Effector CD8-positive, alpha-beta T cell (primary cell): ENCODE results near the gene SORCS2.
"Not testable (repeated sequence)": the region's sequence is repeated elsewhere in the genome, so short reads cannot be mapped to it uniquely, and the experiment has no call there.

Source experiments
- DNase-seq: peaks from one replicate; lab custom pipeline; 2025; lab: John Stamatoyannopoulos, UW

The SORCS2 gene

DNA sequence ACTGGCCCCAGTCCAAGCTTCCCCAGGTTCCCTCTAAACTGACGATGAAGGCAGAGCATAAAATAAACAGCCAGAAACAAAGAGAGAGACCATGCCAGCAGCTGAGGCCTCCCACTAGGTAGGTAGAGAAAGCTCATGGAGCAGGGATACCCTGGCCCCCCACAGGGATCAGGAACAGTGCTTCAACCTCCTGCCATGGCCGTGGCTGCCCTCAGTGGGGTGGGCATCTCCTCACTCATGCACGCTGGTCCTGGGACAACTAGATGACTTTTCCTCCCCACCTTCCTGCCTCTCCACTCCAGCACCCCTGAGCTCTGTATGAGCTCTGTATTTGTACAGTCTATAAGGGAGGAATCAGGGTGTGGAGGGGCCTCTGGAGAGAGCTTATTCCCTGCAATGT, 360.1 kb downstream of the SORCS2 start:
- no peak for DNase-seq

DNA sequence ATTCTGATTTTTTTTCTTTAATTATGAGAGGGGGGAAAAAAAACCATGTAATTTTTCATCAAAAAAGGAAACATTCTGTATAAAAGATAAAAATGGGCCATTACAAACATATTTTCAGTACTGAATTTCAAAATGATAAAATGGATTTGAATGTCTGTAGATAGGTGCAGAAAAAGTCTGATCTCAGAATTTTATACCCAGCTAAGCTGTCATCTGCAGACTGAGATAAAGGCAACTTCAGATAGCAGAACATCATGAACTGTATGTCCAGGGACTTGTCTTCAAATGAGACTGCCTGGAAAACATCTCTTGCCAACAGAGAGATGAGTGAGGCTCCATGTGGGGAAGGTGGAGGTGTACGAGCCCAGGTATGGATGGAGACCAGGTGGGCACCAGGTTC, 360.9 kb downstream of the SORCS2 start:
- DNase-seq: no peak

DNA sequence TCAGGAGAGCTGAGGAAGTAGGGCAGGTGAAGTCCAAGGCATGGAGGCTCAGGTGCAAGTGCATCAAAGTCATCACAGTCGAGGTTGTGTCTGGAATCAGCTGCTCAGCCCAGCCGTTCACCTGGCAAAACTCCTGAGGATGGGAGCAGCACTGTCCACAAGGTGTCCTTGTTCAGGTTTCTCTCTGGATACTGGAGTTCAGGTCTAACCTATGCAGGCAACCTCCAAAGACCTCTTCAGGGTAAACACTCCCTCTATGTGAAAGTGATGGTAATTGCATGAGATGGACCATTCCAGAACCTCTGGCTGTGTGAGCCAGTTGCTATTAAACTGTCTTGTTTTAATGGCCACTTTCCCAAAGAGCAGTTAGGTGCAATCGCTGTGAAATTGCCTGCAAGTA, 362.6 kb downstream of the SORCS2 start:
- DNase-seq: no peak

- no peak for DNase-seq
Observed at GRCh38 chr4:7556558-7556957, 364.2 kb downstream of the SORCS2 start.

GRCh38 chr4:7557456-7557855, 365.1 kb downstream of the SORCS2 start:
- no peak for DNase-seq

DNA sequence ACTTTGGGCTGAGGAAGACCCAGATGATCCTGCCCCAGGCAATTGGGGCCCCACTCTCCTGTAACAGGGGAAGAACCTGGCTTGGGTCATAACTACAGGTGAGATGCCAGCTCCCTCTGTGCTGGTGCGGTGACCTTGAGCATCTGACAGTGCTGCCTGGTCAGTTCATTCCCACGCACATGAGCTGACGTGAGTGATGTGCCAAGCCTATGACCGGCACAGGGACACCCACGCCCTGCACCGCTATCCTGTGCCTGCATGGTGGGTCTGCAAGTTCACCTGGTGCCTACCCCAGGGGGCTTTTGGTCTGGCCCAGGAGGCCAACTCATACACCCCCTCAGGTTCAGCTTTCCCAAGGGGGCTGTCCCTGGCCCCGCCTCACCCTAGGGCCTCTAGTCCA, 366.1 kb downstream of the SORCS2 start:
- DNase-seq: no peak

- no peak for DNase-seq
Observed at GRCh38 chr4:7559316-7559715, 367.0 kb downstream of the SORCS2 start.

DNA sequence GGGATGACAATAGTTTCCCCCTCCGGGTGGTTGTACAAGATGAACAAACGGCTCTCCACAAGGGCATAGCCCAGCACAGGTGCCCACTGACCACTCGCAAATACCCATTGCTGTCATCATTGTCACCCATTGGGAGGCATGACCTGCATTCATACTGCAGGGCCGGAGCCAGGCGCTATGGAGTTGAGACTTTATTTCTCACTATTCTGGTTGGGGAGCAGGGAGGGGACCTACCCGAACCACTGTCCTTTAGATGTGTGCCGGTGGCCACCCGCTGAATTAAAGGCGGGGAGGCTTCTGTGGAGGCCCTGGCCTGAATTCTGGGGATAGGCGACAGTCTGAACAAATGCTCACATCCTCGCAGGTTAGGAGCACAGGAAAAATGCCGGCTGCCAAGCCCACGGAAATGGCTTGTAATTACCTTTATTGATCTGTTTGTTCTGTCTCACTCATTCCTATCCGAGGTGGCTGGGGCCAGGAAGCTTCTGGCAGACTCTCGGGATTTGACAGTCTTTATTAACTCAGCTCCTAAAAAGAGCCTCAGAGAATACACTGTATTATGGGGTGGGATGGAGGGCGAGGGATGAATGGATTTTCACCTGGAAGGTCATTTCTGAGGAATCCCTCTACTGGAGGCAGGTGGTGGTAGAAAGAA, 367.5 kb downstream of the SORCS2 start:
- no peak for DNase-seq

DNA sequence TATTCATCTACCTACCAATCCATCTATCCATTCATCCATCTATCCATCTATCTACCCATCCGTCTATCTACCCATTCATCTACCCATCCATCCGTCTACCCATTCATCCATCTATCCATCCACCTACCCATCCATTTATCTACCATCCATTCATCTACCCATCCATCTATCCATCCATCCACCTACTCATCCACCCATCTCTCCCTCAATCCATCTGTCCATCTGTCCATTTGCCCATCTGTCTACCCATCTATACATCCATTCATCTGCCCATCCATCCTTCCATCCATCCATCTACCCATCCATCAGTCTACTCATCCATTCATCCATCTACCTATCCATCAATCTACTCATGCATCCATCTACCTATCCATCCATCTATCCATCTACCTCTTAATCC, 369.2 kb downstream of the SORCS2 start:
- DNase-seq: no peak

GRCh38 chr4:7564242-7564641, 371.9 kb downstream of the SORCS2 start:
- DNase-seq: no peak

DNA sequence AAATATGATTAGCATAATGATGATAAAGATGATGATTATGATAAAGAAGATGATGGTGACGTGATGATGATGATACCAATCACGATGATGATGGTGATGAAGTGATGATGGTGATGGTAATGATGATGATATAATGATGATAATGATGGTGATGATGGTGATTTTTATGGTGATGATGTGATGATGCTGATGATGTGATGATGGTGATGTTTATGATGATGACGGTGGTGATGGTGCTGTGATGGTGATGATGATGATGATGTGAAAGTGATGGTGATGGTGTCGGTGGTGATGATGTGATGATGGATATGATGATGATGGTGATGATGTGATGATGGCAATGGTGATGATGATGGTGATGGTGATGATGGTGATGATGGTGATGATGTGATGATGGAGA, 373.1 kb downstream of the SORCS2 start:
- DNase-seq: no peak

GRCh38 chr4:7569810-7570783, 377.8 kb downstream of the SORCS2 start:
- DNase-seq: no peak

DNA sequence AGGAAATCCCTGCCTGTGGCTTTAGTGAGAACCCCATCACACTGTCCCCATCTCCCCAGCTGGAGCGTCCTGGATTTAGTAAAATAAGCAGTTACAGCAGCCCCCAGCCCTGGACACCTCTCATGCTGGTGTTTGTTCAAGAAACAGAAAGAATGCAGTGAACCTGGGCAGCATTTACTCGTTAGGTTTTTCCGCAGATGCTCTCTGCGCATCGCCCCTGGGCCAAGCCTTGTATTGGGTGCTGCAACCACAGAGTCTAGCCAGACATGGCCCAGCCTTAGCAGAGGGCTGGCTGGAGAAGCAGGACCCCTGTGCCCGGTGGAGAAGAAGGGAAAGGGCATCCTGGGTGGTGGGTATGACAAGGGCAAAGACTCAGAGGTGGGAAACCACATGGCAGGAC, 378.7 kb downstream of the SORCS2 start:
- DNase-seq: no peak

DNA sequence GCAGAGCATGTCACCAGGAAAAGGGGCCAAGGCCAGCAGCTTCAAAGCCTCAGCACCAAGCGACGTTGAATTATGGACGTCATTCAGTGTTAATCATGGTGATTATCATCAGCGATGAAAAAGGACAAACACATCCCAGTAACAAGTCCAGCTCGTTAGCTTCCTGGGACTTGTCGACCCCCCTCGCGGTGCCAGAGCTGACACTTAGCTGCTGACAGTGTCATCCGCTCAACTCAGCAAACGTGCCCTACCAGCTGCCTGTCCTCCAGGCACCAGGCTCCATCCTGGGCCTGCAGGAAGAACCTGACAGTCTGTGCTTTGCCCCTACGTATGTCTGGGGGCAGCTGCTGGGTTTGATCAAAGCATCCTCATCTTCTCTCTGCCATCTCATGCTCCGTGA, 379.4 kb downstream of the SORCS2 start:
- DNase-seq: no peak

DNA sequence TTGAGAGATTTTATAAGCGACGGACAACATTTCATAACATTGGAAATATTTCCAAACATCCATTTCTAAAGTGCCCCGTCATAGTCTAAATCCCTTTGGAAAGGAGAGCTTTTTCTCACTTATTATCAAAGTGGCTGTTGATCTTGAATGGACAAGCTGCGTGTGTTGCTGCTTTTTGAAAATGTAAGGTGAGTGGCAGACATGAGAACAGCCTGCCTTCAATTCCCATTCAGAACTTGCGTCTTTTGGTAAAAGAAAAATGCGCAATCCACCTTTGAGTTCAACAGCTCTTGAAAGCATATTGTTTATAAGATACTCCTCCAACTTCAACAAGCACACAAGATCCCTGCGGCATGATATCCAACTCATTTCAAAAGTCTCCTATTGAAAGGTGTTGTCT, 380.6 kb downstream of the SORCS2 start:
- no peak for DNase-seq

GRCh38 chr4:7573576-7574091, 381.3 kb downstream of the SORCS2 start:
- no peak for DNase-seq

DNA sequence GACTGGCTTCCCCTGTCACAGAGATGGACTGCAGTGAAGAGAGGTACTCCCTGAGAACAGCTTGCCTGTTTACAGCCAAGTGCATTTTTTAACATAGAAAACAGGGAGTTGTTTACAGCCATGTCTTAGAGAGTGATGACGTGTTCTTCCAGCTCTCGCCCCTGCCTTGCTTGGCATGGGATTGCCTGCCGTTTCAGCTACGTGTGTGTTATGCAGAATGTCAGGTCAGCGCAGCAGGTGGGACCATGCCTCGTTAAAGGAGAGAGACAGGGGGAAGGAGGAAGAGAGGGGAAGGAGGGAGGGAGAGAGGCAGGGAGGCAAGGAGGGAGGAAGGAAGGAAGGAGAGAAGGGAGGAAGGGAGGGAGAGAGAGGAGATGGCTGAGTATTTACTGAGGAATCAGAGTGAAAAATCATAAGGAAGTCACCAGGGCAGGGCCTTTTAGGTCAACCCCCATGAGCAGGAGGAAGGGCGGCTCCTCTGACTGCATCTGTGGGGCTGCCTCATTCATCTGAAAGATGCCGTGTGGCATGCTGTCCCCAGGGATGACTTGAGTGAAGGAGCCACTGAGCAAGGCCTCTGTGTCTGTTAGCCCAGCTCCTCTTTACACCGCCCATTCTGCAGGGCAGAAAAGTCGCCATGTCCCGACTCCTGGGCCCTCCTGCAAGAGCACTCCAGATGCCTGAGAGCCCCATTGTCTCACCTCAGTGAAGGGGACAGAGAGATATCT, 382.1 kb downstream of the SORCS2 start:
- no peak for DNase-seq

DNA sequence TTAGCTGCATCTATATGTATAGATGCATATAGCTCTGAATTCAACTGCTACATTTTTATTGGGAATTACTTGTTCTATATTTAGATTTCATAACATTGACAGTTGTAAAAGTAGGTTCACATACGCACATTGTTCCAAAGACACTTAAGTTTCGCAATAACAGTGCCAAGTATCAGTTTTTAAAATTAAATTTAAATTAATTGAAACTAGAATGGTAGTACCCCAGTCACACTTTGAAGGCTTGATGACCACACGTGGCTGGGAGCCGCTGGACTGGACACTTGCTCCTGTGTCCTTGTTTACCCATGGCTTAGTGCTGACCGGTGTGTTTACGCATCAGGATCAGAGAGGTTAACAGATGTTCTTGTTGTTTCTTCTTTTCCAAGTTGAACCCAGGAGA, 383.1 kb downstream of the SORCS2 start:
- DNase-seq: no peak

DNA sequence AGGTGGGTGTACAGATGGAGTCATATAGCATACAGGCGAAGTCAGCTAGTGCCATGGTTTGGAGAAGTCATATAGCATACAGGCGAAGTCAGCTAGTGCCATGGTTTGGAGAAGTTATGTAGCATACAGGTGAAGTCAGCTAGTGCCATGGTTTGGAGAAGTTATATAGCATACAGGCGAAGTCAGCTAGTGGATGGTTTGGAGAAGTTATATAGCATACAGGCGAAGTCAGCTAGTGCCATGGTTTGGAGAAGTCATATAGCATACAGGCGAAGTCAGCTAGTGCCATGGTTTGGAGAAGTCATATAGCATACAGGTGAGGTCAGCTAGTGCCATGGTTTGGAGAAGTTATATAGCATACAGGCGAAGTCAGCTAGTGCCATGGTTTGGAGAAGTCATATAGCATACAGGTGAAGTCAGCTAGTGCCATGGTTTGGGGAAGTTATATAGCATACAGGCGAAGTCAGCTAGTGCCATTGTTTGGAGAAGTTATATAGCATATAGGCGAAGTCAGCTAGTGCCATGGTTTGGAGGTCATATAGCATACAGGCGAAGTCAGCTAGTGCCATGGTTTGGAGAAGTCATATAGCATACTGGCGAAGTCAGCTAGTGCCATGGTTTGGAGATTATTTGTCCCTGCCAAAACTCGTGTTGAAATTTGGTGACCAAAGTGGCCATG, 385.2 kb downstream of the SORCS2 start:
- not testable (repeated sequence) for DNase-seq

- no peak for DNase-seq
Observed at GRCh38 chr4:7581477-7581876, 389.1 kb downstream of the SORCS2 start.

DNA sequence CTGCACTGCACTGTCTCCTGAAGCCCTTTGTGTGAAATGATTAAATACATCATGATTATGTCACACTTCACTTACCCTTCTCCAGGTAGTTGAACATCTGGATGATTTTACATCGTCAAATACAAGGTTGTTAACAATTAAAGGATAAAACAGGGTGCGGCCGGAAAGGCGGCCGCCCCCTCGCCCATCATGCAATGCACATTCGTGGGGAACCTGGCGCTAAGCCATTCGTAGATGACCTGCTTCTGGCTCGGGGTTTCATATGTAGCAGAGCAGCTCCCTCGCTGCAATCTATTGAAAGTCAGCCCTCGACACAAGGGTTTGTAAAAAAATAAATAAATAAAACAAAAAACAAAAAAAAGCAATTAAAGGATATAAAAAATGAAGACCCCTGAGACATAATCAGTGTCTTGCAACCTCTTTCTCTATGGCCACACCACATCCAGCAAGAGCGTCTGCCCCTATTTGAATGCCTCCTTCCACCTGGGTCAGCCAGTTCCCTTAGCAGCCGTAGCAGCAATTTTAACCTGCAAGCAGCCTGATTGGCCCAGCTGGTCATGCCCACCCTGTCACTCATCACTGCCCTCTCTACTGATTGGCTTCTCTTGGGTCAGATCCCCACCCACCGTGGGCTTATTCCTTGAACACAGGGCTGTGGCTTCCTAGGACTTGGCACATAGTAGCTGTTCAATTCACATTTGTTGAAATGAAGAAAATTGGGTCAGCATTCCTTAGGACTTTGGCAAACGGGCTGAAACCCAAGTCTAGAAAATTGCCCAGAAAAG, 390.2 kb downstream of the SORCS2 start:
- no peak for DNase-seq
